NCI-H446 treated with DMSO at 0.1 percent for 48 hours (cell line): ENCODE results near the gene CDKAL1.
"Not testable (repeated sequence)": the region's sequence is repeated elsewhere in the genome, so short reads cannot be mapped to it uniquely, and the experiment has no call there.

Experiments used
- DNase-seq: peaks from one replicate; lab custom pipeline; 2025; lab: John Stamatoyannopoulos, UW

The CDKAL1 gene

DNA sequence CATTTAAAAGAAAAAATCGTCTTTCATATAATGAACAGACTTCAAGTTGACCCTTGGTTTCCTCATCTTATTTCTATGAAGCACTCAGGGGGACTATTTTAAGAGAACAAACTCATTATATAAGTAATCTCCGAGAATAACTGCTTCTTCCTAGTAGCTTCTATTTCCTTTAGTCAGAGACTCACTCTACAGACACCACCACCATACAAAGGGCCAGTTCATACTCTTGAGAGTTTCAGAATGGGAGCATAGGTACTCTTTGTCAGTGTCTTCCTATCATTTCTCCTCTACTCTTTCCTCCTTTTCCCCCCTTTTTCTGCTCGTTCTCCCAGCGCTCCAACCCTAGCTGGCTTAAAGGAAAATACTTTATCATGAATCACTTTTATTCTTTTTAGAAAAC lies 104.9 kb downstream of the CDKAL1 start:
- no peak for DNase-seq

DNA sequence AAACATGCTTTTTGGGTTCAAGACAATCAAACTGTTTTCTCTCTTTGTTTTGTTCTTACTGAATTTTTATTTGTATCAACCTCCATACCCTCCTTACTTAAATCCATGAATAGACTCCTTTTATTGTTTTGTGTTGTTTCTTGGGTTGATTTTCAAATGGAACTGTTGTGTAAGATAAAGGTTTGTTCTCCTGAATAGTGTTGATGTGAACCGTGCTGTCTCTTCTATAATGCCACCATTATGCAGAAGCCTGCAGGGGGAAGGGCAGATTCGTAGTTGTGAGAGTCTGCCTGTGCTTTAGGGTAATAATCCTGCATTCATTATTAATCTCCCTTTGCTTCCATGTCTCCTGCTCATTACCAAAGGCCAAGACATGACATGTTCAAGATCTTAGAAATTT lies 105.9 kb downstream of the CDKAL1 start:
- DNase-seq = no peak

DNA sequence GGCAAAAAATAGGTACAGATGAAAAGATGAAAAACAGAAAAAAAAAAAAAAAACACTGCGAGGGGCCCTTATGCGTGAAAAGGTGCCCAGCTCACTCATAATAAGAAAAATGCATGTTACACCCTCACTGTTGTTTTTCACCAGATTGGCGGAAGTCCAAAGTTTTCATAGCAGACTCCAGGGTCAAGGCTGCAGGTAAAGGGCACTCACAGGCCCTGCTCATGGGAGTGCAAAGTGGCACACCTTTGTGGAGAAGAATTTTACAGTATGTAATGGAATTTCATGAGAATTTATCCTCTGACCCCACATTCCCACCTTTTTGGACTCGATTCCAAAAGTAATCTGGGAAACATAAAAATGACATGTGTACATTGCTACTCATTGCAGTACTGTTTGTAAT lies 108.2 kb downstream of the CDKAL1 start:
- DNase-seq = no peak

DNA sequence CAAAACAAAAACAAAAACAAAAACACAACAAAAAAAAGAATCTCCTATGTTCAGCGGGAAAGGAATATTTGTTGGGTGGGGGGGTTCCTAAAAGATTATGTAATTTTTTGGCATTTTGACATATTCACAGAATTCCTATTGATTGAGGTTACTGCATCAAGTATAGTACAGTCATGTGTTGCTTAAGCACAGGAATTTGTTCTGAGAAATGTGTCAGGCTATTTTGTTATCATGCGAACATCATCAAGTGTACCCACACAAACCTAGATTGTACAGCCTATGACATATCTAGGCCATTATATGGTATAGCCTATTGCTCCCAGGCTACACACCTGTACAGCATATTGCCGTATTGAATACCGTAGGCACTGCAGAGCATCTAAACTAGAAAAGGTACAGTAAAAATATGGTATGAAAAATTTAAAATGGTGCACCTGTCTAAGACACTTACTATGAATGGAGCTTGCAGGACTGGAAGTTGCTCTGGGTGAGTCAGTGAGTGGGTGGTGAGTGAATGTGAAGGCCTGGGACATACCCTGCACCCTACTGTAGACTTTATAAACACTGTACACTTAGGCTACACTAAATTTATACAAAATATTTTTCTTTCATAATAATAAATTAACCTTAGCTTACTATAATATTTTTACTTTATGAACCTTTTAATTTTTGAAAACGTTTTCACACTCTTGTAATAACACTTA lies 110.6 kb downstream of the CDKAL1 start:
- DNase-seq = no peak

DNA sequence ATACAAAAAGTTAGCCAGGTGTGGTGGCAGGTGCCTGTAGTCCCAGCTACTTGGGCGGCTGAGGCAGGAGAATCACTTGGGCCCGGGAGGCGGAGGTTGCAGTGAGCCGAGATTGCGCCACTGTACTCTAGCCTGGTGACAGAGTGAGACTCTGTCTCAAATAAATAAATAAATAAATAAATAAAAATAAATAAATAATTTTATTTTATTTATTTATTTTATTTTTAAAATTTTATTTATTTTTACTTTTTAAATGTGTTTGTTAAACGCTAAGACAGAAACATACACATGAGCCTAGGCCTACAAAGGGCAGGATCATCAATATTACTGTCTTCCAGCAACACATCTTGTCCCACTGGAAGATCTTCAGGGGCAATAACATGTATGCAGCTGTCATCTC lies 111.3 kb downstream of the CDKAL1 start:
- not testable (repeated sequence) for DNase-seq

DNA sequence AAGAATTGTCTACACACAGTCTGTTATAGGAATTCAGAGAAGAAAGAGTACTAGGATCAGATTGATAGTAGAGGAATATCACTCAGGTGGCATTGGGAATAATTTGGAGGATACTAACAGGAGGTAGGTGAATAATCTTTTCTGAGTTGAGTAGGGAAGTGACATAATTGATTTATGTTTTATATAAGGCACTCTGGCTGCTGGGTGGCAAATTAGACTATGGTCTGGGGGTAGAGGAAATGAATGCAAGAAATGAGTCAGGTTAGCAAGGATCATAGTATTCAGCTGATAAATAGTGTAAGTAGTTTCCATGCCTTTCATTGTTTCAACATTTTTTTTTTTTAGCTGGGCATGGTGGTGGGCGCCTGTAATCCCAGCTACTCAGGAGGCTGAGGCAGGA lies 113.3 kb downstream of the CDKAL1 start:
- DNase-seq = no peak

DNA sequence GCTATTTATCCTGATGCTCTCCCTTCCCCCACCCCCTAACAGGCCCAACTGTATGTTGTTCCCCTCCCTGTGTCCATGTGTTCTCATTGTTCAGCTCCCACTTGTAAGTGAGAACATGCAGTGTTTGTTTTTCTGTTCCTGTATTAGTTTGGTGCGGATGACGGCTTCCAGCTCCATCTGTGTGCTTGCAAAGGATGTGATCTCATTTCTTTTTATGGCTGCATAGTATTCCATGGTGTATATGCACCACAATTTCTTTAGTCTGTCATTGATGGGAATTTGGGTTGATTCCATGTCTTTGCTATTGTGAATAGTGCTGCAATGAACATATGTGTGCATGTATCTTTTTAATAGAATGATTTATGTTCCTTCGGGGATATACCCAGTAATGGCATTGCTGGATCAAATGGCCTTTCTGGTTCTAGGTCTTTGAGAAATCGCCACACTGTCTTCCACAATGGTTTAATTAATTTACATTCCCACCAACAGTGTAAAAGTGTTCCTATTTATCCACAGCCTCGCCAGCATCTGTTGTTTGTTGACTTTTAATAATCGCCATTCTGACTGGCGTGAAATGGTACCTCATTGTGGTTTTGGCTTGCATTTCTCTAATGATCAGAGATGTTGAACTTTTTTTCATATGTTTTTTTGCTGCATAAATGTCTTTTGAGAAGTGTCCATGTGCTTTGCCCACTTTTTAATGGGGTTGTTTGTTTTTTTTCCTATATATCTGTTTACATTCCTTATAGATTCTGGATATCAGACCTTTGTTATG lies 115.6 kb downstream of the CDKAL1 start:
- peak; percentile 86 for DNase-seq

DNA sequence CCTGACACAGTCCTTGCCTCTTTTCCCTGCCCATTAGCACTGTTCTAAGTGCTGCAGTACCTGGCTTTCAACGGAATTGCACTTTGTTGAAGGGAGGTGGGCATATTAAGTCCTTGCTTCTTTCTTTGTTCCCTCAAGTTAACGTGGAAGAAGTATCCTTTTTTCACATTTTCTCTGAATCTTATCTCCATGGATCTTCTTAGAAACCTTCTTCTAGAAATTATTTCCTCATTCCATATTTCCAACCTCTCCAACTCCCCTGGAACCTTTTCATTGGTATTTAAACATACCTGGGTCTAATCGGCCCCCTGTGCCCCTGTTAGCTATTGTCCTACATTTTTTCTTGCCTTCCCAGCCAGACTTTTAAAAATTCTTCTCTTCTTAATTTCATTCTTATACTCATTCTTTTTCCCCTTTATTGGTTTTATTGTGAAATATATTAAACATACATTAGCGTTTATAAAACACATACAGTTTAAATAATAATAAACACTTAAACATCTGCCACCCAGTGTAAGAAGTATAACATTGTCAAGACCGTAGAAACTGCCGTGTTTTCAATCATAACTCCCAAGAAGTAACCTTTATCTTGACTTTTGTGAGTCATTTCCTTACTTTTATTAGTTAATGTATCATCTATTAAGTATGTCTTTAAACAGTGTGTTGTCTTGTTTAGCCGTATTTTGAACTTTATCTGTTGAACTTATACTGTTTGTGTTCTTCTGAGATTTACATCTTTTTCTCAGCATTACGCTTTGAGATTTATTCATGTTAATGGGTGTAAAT lies 118.2 kb downstream of the CDKAL1 start:
- no peak for DNase-seq

DNA sequence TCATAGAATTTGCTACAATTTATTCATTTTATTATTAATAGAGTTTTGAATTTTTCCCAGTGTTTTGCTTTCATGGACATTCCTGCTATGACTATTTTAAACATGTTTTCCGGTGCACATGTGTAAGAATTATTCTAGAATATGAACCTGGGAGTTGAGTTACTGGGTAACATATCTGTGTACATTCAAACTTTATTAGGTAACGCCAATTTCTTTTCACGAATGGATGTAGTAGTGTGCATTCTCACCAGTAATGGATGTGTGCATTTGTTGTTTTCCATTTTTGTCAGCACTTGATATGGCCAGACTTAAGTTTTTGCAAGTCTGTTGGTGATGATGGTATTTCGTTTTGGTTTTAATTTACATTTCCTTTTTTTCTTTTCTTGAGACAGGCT lies 118.8 kb downstream of the CDKAL1 start:
- no peak for DNase-seq

DNA sequence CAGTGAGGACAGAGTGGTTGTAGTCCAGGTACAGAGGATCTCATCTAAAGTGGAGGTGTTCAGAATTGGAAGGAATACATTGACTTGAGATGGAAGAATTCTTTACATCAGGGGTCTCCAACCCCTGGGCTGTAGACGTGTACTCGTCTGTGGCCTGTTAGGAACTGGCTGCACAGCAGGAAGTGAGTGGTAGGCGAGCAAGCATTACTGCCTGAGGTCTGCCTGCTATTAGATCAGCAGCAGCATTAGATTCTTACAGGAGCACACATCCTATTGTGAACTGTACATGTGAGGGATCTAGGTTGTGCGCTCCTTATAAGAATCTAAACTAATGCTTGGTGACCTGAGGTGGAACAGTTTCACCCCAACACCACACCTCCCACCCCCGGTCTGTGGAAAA lies 121.1 kb downstream of the CDKAL1 start:
- DNase-seq = no peak

DNA sequence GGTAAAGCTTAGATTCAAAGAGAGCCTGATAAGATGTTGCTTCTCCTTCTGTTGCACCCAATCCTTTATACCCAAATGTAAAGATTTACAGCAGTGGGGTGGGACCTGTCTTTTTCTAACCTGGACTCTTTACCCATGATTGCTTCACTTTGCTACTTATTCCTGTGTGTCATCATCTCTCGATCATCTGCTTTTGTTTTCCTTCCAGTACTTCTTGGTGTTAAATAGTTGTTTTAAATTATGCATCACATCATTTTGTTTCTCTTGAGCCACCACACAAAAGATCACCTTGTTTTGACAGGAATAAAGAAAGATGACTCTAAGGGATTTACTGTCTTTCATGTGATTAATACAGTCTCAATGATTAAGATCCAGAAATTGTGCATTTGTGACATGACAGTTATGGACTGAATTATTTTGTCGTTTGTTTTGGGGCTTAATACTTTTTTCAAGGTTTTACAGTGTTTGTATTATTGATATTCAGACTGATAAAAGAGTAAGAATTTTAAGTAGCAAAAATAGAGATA lies 123.1 kb downstream of the CDKAL1 start:
- no peak for DNase-seq

DNA sequence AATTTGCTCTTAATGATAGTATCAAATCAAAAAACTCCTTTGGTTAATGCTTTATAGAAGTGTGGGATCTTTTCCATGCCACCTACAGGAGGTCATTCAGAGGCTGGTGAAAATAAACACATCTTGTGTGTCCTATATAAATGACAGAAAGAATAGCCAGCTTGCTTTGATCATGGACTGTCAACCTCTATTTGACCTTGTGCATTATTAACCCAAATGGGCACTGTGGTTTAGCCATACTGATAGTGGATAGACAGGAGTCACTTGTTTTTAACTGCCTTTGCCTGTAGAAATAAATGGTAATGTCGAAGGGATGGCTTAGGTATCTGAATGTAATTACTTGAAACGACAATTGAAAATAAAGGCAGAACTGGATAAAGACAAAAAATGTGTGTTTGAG lies 123.8 kb downstream of the CDKAL1 start:
- DNase-seq = no peak

DNA sequence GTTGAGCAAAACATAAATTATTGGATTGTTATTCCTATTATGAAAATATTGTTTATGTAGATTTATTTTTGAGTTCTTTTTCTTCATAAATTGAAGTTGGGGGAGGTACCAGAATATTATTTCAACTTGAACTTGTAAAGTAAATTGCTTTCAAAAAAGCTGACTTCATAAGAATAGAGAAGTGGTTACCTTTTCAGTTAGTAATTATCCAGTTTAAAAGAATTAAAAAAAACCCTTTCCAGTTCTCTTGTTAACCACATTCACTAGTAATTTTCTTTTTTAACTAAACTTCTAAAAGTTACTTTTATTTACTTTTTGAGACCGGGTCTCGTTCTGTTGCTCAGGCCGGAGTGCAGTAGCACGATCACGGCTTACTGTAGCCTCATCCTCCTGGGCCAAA lies 124.3 kb downstream of the CDKAL1 start:
- DNase-seq = no peak

DNA sequence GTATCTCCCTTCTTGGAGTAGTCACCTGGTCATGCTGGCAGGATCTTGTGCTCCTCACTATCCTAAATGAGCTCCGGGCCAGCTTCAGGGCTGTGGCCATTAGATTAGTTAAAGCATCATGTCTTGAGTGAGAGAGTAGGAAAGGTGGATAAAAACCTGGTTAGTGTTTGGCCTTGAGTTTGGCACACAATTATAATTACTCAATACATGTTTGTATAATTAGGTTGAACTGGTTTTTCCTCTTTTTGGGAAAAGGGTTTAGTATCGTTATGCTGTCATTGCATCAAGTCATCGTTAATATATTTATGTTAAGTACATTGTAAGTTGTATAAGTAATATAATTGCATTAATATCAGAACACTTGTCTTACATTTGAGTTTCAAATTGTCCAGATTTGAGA lies 126.3 kb downstream of the CDKAL1 start:
- DNase-seq = no peak

DNA sequence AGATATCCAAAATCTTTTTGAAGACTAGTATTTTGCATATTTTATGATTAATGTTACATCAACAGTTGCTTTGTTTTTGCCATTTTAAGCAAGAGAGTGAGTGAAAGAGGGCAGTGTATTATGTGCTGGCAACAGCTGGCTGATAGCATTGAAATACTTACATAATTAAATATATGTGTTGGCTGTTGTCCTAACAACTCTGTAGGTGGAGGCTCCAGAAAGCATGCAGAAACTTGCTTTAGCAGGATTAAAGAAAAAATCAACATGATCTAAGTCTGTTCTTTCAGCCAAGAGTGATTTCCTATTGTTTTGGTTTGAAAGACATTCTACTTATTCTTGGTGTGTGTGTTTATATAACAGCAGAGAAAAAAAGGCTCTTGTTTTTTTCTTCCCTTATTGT lies 127.5 kb downstream of the CDKAL1 start:
- DNase-seq = peak; percentile 95

DNA sequence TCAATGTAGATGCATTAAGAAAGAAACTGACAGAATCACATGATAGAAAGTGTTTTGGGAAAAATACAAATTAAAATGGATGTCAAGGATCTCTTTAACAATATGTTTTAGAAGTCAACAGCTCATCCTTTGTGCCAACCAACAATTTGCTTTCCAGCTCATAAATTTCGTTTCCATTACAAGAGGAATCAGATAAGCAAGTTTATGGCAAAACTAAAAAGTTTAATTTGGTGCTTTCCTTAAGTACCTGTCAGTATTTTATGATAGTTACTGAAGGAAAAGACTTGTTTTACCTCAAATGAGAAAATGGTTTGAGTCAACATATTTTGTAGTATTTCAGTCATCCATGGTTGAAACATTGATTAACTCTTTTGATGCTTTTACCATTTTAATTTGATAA lies 130.0 kb downstream of the CDKAL1 start:
- DNase-seq = no peak

DNA sequence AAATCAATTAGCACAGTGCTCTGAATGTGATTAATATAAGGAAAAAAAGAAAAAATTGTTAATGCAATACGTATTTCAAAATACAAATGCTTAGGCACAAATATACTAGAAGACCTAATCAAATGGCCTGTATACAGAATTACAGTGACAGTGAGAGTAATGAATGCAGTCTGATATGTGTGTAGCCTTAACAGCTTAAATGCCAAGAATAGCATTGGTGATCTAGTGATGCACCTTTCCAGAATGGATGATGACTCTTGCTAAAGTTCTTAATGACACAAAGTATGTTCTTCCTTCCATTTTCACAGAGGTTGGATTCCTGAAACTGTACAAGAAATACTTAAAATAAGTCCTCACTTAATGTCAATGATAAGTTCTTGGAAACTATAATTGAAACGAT lies 131.0 kb downstream of the CDKAL1 start:
- DNase-seq = no peak

DNA sequence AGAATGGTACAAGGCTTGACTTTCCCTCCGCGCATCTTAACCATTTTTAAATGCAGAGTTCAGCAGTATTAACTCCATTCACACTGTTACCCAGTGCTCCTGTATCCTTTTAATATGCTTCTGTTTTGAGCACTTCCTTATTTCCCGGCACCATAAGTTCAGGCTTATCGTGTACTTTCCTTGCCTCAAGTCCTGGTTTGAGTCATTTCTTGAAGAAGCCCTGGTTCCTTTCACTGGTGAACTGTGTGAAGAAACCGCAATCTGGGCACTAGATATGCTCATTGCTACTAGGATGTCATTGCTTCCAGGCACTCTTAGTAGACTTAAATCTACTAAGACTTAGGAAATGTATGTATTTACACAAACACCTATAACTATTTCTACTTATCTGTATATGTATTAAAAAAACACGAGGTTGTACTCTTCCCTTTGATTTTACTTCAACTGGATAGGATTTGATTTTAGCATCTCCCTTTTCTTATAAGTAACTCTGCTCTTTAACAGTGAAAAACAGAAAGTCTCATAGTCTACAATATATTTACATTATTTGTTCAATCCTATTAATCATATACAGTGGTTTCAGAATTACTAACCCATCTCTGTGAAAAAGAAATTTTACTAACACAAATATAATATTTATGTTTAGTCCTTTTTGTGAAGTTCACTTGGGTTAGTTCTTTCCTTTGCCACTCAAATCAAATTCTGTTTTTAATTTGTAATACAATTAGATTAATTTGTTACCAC lies 135.5 kb downstream of the CDKAL1 start:
- no peak for DNase-seq

DNA sequence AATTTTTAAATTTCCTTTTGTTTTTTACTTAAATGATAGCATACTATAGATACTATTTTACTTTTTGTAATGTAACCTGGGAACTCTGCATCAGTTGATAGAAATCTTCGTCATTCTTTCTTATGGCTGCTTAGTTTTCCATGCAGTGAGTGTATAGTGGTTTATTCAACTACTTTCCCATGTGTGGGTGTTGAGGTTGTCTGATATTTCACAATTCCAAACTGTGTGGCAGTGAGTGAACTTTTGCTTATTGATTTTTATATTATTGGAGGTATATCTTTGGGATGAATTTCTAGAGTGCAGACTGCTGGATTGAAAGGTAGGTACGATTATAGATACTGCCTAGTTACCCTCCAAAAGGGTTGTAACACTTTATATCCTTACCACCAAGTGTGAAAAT lies 136.5 kb downstream of the CDKAL1 start:
- no peak for DNase-seq

DNA sequence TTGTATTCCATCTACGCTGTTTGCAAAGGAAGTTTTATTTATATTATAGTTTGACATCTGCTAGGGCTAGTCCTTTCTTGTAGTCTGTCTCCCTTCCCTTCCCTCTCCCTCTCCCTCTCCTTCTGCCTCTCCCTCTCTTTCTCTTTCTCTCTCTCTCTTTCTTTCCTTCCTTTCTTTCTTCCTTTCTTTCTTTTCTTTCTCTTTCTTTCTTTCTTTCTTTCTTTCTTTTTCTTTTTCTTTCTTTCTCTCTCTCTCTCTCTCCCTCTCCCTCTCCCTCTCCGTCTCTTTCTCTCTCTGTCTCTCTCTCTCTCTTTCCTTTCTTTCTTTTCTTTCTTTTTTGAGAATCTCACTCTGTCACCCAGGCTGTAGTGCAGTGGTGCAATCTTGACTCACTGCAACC lies 137.8 kb downstream of the CDKAL1 start:
- no peak for DNase-seq

DNA sequence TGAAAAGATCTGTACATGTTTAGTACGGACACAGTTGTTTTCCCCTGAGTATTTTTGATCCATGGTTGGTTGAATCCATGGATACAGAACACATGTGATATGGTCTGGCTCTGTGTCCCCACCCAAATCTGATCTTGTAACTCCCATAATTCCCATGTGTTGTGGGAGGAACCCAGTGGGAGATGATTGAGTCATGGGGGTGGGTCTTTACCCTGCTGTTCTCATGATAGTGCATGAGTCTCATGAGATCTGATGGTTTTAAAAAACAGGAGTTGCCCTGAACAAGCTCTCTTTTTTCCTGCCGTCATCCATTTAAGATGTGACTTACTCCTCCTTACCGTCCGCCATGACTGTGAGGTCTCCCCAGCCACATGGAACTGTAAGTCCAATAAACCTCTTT lies 139.2 kb downstream of the CDKAL1 start:
- no peak for DNase-seq

DNA sequence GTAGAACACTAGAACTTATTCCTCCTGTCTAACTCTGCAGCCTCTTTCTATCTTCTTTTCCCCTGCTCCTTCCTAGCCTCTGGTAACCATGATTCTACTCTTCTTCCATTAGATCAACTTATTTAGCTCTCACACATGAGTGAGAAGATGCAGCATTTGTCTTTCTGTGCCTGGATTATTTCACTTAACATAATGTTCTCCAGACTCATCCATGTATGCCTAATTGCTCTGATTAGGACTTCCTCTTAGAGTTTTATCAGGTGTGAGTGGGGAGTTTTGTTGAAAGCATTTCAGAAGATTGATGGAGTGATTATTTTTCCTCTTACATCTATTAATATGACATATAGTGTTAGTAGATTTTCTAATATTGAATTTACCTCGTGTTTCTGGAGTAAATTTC lies 140.4 kb downstream of the CDKAL1 start:
- no peak for DNase-seq
